GM19240 (cell line): ENCODE results near the gene HADHA.
"Not testable (repeated sequence)": the region's sequence is repeated elsewhere in the genome, so short reads cannot be mapped to it uniquely, and the experiment has no call there.

Source experiments
- DNase-seq: peaks from one replicate; pipeline ENCODE4 v3.0.0; 2011; ENCODE audit warnings: low spot score; ENCODE audit not compliant: insufficient read length

The HADHA gene

DNA sequence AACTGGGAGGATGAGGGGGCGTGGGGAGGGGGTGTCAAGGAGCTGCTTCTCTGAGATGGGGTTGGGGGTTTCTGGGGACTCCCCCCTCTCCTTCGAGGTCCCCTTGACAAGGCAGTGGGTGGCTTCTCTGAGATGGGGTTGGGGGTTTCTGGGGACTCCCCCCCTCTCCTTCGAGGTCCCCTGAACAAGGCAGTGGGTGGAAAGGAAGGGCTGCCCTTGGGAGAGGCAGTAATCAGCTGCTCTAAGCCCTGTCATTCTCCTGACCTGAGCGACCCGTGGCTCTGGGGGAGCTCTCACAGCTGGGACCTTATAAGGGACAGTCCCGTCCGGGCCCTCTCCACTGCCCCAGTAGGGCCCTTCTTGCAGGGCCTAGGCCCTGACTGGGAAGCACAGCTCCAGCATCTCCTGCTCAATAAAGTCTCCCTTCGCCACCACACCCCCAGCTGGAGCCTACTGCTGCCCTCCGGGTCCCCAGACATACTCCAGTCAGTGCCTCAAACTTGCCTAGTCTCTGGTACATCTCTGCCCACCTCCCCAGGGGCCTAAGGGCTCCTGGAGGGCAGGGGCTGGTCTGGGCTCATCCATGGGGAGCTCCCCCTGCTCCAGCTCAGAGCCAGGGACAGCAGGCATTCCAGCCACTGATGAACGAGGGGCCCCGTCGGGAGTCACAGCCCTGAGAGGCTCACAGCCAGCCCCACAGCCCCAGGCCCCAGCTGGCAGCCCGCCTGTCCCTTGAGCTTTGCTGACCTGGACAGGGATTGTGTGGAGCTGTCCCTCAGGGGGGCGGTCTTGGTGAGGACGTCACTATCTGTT is 68.8 kb downstream of the HADHA start:
- no peak for DNase-seq

DNA sequence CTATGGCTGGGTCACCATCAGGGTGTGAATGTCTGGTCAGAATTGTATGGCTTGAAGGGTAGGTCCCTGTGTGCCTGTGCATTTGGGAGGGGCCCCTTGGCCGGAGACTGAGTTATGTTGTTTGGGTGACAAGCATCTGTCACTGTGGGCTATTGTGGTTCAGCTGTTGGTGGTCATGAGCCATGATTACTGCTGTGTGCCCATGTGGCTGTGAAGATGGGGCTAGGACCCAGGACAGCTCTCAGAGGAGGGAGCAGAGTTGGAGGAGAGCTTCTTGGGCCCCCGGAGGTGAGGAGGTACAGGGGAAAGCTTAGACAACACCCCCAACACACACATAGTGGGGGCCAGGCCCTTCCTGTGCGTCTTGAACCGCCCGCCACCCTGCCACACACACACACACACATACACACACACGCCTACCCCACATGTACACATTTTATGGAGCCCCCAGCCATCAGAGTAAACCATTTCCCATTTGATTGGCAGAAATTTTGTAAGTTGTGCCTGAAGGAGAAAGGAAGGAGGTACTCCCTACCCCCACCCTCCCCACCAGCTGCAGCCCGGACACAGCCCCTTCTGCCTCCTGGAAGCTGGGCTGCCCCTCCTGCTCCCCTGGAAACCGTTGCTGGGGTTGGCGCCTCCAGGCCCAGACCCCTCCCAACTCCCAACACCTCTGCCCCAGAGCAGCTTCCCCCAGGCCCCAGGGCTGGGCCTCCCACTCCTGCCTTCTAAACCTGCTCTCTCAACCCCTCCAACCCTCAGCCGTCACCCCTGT is 69.6 kb downstream of the HADHA start:
- DNase-seq, result no peak

DNA sequence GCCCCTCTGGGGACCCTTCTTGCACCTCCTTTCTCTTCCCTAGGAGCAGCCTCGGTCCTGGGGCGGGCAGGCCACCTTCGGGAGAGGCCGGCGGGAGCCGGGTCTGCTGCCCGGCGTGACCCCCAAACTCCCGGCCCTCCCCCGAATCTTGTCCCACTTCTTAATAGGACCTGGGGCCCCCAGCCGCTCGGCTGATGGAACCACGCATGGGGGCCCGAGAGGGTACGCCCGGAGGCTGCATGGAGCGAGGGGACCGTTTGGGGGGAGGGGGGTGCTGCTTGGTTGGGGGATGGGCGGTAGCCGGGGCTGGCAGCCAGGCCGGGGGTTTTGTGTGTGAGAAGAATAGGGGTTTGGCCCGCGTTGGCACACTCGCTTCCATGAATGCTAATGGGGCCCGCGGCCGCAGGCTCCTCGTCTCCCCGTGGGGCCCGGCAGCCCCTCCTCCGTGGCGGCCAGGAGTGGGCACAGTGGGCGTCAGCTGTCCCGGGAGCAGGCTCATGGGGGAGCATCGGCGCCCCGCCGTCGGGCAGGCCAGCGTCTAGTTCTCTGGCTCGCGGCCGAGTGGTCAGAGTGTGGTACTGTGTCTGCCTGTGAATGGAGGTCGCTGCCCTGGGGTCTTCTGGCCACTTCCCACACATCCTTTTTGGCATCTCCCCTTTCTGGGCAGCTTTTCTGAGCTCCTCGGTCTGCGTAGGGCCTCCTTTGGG is 70.5 kb downstream of the HADHA start:
- DNase-seq, result no peak

DNA sequence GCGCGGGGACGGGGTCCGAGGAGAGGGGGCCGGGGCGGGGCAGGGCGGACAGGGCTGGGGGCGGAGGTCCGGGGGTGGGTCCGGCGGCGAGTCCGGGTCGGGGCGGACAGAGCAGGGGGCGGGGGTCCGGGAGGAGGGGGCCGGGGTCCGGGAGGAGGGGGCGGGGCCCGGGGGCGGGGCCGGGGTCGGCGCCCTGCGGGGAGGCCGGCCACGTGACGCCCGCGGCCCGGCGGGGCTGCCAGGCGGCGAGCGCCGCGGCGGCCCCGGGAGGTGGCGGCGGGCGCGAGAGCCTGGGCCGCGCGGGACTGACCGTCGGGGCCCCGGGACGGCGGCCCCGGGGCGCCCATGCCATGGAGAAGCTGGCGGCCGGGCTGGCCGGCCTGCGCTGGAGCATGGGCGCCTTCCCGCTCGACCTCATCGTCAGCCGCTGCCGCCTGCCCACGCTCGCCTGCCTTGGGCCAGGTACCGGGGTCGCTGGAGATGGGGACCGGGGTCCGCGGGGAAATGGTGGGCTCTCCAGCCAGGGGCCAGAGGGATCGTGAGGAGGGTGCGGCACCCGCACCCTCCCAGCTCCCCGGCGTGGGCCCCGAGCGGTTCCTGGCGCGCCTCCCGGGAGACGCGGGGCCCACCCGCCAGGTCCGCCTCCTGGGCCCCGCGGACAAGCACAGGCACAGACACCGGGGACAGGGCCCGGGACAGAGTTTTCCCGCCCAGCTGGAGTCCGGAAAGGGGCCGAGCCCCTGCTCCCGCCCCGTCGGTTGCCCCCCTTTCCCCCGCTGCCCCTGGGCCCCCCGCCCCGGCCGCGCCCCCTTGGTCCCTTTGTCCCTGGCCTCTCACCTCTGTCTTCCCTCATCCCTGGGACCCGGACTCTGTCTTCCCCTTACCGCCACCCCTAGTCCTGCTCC is 71.3 kb downstream of the HADHA start, which contains the start of gene GAREM2:
GAREM2 (plus strand) TSS at position 218 of the 905 bp plus-strand sequence; CDS start at position 351, 133 bp downstream.
- DNase-seq, result no peak

DNA sequence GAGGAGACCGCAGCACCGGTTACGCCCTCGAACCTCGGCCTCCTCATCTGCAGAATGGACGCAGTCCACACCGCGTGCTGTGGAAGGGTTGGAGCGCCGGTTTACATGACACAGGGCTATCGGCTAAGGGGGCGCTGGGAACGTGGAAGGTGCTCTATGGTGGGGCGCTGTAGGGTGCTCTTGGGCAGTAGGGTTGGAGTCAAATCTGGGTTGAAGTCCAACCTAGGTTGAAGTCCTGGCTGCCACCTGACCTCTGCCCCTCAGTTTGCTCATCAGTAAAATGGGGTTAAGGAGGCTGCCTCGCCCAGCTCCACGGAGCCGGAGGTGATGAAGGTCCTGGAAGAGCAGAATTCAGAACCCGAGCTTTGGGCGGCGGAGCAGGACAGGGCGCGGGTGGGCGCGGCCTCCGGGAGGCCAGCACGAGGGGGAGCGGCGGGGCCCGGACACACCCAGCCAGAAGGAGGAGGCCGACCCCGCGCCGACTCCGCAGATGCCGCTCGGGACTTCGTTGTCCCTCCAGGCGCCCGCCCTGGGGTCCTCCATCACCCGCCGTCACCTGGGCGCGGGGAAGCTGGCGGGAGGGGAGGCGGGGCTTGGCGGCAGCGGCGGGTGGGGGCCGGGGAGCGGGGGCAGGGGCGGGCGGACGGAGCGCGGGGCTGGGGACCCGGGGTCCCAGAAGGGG is 72.1 kb downstream of the HADHA start:
- no peak for DNase-seq

DNA sequence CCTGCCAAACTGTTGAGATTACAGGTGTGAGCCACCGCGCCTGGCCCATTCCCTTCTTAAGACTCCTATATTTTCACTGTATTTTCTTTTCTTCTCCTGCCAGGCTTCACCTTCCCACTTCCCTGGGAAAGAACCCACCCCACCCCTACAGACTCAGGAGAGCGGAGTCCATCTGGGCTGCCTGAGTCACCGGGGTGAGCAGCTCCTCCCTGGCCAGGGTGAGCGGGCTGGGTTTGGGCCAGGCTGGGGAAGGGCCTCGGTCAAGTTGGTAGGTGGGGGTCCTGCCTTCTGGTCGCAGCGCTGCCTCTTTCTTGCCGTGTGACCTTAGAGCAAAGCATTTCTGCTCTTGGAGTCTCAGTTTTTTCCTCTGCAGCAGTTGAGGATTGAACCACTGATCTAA is 73.6 kb downstream of the HADHA start:
- DNase-seq, result no peak

DNA sequence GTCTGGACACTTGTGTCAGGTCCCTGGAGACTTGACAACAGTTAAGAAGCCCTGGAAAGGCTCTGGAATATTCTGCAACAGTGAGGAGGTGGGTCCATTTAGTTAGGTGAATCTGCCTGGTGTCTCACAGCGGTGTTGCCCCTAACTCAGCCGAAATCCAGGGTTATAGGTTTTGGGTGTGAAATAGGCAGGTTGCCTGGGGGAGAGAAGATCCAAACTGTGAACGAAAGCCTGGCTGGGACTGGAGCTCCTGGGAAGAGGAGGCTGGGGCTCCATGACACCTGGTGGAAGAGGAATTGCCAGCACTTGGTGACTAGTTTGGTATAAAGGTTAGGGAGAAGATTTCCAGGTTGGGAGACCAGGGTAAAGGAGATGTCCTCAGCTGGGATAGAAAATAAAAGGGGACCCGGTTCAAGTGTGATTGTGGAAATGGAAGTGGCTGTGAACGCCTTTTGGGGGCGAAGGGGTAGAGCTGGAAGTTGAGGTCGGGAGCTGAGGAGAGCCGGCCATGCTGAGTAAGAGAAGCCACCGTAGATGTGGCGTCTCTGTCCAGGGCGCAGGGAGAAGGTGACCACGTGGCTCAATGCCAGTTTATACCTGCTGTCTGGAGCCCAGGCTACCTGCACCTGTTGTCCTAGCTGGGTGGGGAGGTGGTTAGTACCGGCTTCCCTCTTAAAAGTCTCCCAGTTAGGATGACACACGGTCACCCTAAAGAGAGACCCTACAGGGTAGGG is 74.6 kb downstream of the HADHA start:
- no peak for DNase-seq

DNA sequence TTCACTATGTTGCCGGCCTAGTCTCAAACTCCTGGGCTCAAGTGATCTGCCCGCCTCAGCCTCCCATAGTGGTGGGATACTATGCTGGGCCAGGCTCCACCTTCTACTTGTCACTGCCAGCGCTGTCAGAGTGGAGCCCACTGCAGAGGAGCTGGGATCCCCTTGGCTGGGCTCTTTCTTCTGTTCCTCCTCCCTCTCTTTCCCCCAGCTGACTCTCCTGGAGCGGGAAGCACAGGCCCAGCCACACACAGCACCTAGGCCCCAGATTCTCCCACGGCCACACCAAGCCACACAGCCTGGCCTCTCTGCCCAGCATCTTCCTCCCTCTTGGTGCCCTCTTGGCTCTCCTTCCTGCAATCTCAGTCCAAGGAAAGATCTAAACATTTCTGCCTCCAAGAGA is 75.2 kb downstream of the HADHA start:
- no peak for DNase-seq

DNA sequence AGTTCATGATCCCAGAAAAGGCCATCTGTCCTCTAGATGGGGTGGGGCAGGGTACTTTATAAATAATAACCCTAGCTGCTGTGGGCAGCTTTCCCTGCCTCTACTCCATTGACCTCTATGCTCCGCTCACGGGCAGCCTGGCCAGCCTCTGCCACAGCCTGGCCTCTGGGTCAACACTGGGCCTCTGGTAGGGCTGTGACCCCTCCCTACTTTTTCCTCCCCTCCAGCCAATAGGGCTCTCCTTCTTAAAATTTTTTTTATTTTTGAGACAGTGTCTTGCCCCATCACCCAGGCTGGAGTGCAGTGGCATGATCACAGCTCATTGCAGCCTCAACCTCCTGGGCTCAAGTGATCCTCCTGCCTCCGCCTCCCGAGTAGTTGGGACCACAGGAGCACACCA is 75.6 kb downstream of the HADHA start:
- DNase-seq, result no peak

DNA sequence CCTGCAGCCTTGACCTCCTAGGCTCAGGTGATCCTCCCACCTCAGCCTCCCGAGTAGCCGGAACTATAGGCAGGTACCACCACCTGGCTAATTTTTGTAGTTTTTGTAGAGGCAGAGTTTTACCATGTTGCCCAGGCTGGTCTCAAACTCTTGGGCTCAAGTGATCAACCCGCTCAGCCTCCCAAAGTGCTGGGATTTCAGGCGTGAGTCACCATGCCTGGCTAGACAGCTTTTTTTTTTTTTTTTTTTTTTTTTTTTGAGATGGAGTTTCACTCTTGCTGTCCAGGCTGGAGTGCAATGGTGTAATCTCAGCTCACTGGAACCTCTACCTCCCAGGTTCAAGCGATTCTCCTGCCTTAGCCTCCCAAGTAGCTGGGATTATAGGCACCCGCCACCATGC is 77.9 kb downstream of the HADHA start:
- not testable (repeated sequence) for DNase-seq

DNA sequence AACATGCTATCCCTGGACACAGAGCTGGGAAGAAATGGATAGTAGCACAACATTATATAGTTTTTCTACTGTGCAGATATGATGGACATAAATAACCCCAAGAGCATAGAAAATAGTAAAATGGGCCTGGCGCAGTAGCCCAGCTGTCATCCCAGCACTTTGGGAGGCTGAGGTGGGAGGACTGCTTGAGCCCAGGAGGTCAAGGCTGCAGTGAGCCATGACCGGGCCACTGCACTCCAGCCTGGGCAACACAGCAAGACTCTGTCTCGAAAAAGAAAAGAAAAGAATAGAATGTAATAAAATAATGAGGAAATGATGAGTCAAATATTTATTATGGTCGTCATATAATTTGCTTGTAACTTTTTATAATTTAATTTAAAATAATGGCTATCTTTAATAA is 79.0 kb downstream of the HADHA start:
- DNase-seq, result no peak

DNA sequence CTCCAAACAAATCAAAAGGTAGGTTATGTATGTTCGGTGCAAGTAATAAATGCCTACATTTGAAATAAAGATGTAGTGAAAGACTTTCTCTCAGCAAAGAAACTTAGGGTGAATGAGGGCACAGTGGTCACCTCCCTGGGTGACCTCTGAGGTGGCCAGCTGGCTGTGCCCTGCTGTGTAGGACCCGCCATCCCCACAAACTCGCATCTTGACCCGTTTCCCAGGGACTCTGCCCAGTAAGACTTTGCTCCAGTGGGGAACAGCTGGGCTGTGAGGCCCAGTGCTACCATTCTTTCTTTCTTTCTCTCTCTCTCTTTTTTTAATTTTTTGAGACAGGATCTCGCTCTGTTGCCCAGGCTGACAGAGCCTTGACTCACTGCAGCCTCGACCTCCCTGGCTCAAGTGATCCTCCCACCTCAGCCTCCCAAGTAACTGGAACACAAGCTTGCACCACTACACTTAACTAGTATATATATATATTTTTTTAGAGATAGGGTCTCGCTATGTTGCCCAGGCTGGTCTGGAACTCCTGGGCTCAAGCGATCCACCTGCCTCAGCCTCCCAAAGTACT is 79.7 kb downstream of the HADHA start:
- DNase-seq, result no peak

DNA sequence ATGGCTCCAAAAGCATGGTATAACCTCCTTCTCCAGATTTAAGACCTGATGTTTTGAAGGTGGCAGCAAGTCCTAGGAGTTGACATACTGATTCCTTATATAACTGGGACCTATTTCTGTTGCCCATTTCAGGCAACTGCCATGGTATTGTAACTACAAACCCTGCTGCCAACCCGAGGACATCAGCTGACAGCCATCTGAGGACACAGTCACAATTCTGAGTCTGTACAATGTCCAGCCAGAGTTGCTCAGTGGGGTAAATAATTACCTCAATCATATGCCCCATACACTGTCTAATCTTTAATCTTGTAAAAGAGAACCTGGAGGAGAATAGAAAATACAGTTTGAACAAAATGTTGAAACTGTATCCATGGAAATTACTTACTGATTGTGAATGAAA is 80.2 kb downstream of the HADHA start:
- no peak for DNase-seq

DNA sequence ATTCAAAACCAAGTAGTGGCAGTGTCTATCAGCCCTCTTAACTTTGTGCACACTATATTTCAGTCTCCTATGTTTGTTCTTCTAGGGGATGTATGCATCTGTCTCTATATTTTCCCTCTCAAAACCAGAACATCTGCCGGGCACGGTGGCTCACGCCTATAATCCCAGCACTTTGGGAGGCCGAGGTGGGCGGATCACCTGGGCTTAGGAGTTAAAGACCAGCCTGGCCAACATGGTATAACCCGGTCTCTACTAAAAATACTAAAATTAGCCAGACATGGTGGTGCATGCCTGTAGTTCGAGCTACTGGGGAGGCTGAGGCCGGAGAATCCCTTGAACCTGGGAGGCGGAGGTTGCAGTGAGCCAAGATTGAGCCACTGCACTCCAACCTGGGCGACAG is 81.5 kb downstream of the HADHA start:
- DNase-seq, result no peak

DNA sequence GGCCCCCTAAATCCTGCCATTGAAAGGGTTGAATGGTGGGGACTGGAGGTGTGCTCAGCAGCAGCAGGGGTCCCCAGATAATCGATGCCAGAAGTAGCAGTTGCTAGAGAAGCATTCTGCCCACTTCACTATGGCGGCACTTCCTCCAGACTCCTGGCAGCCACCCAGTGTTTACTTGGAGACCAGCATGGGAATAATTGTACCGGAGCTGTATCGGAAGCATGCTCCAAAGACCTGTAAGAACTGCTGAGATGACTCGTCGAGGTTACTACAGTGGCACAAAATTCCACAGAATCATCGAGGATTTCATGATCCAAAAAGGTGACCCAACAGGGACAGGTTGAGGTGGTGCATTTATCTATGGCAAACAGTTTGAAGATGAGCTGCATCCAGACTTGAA is 82.5 kb downstream of the HADHA start:
- no peak for DNase-seq

DNA sequence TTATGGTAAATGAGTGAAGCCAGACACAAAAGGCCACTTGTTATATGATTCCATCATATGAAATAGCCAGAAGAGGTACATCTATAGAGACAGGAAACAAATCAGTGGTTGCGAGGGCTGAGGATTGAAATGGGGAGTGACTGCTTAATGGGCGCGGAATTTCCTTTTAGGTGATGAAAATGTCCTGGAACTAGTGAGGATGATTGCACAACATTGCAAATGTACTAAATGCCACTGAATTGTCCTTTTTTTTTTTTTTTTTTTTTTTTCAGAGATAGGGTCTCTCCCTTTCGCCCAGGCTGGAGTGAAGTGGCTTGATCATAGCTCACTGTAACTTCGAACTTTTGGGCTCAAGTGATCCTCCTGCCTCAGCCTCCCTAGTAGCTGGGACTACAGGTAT is 86.9 kb downstream of the HADHA start:
- no peak for DNase-seq

DNA sequence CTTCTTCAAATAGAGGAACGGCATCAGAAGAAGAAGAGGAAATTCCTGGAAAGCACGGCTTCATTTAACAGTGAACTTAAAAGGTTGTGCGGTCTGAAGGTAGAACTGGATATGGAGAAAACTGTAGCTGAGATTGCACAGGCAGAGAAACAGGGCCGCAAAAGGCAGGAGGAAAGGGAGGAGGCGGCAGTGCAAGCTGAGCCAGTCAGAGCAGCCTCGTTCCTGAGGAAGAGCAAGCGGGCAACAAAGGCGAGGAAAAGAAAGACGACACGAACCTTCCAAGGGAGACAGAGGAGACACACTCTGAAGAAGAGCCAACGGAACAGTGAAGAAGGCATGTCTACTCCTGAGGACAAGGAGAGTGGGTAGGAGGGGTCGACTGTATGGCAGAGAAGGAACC is 94.2 kb downstream of the HADHA start:
- DNase-seq, result no peak

DNA sequence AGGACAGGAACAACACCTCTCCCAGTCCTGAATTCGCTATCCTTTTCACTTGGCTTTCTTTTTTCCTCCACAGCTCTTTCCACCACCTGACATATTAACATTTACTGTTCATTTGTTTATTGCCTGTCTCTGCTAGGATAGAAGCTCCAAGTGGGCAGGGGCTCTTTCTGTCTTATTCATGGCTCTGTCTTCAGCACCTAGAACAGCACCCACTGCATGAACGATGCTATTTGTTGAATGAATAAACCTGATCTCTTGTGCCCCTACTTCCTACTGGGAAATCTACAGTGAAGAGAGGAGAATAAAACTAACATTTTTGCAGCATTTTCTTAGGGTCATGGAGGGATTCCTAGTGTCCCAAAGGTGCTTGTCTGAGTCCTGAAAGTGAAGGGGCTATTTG is 95.9 kb downstream of the HADHA start:
- no peak for DNase-seq

DNA sequence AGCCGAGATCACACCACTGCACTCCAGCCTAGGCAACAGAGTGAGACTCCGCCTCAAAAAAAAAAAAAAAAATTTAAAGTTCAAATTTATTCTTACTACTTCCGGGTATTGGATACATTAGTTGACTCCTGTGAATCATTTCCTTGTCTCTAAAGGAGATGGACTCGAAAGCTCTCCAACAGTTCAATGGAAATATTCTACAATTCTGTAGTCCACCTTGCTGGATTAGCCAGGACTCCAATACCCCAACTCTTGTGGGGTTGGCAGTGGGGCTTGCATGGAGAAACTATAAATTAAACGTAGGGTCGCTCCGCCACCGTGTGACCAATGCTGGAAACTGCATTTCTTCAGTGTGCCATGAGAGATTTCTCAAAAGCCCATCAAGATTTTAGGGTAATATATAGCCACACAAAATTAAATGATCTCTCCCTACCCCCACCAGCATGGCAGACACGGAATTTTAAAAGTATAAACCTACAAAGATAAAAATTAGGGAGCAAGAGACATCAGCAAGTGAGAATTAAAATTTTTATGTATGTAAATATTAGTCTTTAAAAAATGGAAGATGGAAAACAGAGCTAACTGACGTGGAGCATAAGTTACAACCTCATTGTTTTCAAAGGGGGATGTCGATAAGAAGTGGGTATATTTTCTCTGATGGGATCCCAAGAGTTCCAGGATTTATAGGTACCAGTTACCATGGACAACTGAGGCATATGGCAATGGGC is 99.3 kb downstream of the HADHA start:
- DNase-seq, result peak; percentile 60
